GM23338 (cell line): ENCODE measurements around the gene RADIL. TPM values are rescaled to one million over a fixed set of nuclear protein-coding genes. Genes with fewer than 3 reads are reported as not detected.

ENCODE experiments used
- ATAC-seq: fragments of 200-7000 bp; cut with Tn5 transposase; 3 replicates; pipeline ENCODE4 v1.9.1; 2020
- DNase-seq: peaks from one replicate; pipeline ENCODE4 v3.0.0-alpha.2; 2015; ENCODE audit warnings: low spot score
- H2AFZ ChIP-seq: fragments of 200-600 bp; sonication (generic); 2 replicates; pipeline ENCODE4 v1.8.0; 2016; ENCODE audit warnings: antibody characterized with exemption, mild to moderate bottlenecking, moderate library complexity
- H3F3A ChIP-seq: fragments of 200-600 bp; sonication (generic); replicated peaks from 2 replicates; pipeline ENCODE4 v1.8.0; 2017; ENCODE audit warnings: antibody characterized with exemption, mixed run types, low read depth
- H3K27ac ChIP-seq: fragments of 200-600 bp; sonication (generic); 2 replicates; pipeline ENCODE4 v1.6.1; 2016; ENCODE audit warnings: low read depth
- H3K27me3 ChIP-seq: fragments of 200-600 bp; sonication (generic); 2 replicates; pipeline ENCODE4 v1.8.0; 2016; ENCODE audit warnings: mild to moderate bottlenecking, mixed run types, moderate library complexity; ENCODE audit not compliant: insufficient read depth
- H3K36me3 ChIP-seq: fragments of 200-600 bp; sonication (generic); 2 replicates; pipeline ENCODE4 v1.8.0; 2016; ENCODE audit warnings: mild to moderate bottlenecking; ENCODE audit not compliant: insufficient read depth
- H3K4me1 ChIP-seq: fragments of 200-600 bp; sonication (generic); 2 replicates; pipeline ENCODE4 v1.8.0; 2016; ENCODE audit warnings: mild to moderate bottlenecking, moderate library complexity; ENCODE audit not compliant: insufficient read depth
- H3K4me2 ChIP-seq: fragments of 200-600 bp; sonication (generic); 2 replicates; pipeline ENCODE4 v1.7.1; 2017; ENCODE audit warnings: mixed run types
- H3K4me3 ChIP-seq: fragments of 200-600 bp; sonication (generic); 2 replicates; pipeline ENCODE4 v1.6.1; 2016; ENCODE audit warnings: mixed run types
- H3K79me2 ChIP-seq: fragments of 200-600 bp; sonication (generic); replicated peaks from 2 replicates; pipeline ENCODE4 v1.8.0; 2017; ENCODE audit warnings: mild to moderate bottlenecking; ENCODE audit not compliant: insufficient read depth
- H3K9me2 ChIP-seq: fragments of 200-600 bp; sonication (generic); 2 replicates; pipeline ENCODE4 v1.8.0; 2017; ENCODE audit not compliant: insufficient read depth
- H4K20me1 ChIP-seq: fragments of 200-600 bp; sonication (generic); replicated peaks from 2 replicates; pipeline ENCODE4 v1.8.0; 2017; ENCODE audit warnings: mild to moderate bottlenecking; ENCODE audit not compliant: insufficient read depth
- H3K27ac Mint-ChIP-seq: 2 replicates; pipeline ENCODE4 v1.8.0; 2020; ENCODE audit warnings: inconsistent platforms, mild to moderate bottlenecking, moderate library complexity, mixed read lengths
- H3K27me3 Mint-ChIP-seq: 3 replicates; pipeline ENCODE4 v1.8.0; 2022; ENCODE audit warnings: low read depth, mild to moderate bottlenecking, moderate library complexity, mixed read lengths, inconsistent platforms; ENCODE audit not compliant: insufficient read depth, poor library complexity
- H3K36me3 Mint-ChIP-seq: 3 replicates; pipeline ENCODE4 v1.8.0; 2021; ENCODE audit warnings: low read depth, mild to moderate bottlenecking, inconsistent platforms, moderate library complexity, mixed read lengths
- H3K4me1 Mint-ChIP-seq: 3 replicates; pipeline ENCODE4 v1.8.0; 2020; ENCODE audit warnings: mild to moderate bottlenecking, inconsistent platforms, mixed read lengths
- H3K4me3 Mint-ChIP-seq: 3 replicates; pipeline ENCODE4 v1.8.0; 2021; ENCODE audit warnings: moderate library complexity, mild to moderate bottlenecking, inconsistent platforms, mixed read lengths
- H3K9me3 Mint-ChIP-seq: 3 replicates; pipeline ENCODE4 v1.8.0; 2020; ENCODE audit warnings: moderate library complexity, mild to moderate bottlenecking, inconsistent platforms, mixed read lengths
- CREB1 ChIP-seq: fragments of 250-450 bp; sonication (Bioruptor Pico); IDR thresholded peaks from 2 replicates; pipeline ENCODE4 v1.5.0; 2020; ENCODE audit warnings: low read depth, mild to moderate bottlenecking, moderate library complexity
- EZH2 ChIP-seq: fragments of 200-600 bp; sonication (generic); IDR thresholded peaks from one replicate; pipeline ENCODE4 v1.8.0; 2017; ENCODE audit warnings: antibody characterized with exemption, mild to moderate bottlenecking, low read depth; ENCODE audit not compliant: unreplicated experiment
- EZH2phosphoT487 ChIP-seq: fragments of 200-600 bp; sonication (generic); IDR thresholded peaks from one replicate; pipeline ENCODE4 v1.8.1; 2018; ENCODE audit warnings: antibody characterized with exemption; ENCODE audit not compliant: unreplicated experiment
- JUNB ChIP-seq: IDR thresholded peaks from one replicate; pipeline ENCODE4 v1.6.1; 2016; ENCODE audit warnings: antibody characterized with exemption; ENCODE audit not compliant: unreplicated experiment
- POLR2AphosphoS5 ChIP-seq: IDR thresholded peaks from 2 replicates; pipeline ENCODE4 v1.6.1; 2016; ENCODE audit warnings: antibody characterized with exemption, low read depth
- STAT1 ChIP-seq: IDR thresholded peaks from one replicate; pipeline ENCODE4 v1.6.1; 2016; ENCODE audit warnings: antibody characterized with exemption; ENCODE audit not compliant: unreplicated experiment
- ZNF114 ChIP-seq: fragments of 250-450 bp; sonication (Bioruptor Pico); IDR thresholded peaks from 2 replicates; pipeline ENCODE4 v1.5.0; 2020; ENCODE audit warnings: mild to moderate bottlenecking, moderate library complexity
- ZNF331 ChIP-seq: fragments of 250-450 bp; sonication (Bioruptor Pico); IDR thresholded peaks from 2 replicates; pipeline ENCODE4 v1.5.0; 2020; ENCODE audit warnings: low read depth, mild to moderate bottlenecking, moderate library complexity
- ZNF462 ChIP-seq: fragments of 250-450 bp; sonication (Bioruptor Pico); IDR thresholded peaks from 2 replicates; pipeline ENCODE4 v1.5.0; 2020; ENCODE audit warnings: mild to moderate bottlenecking, moderate library complexity
- polyA plus RNA-seq: library from polyadenylated mRNA; unstranded; fragments of >200 nt; fragmentation: Nextera tagmentation; extraction: Ambion mirVana; gene quantifications from 2 replicates; pipeline ENCODE4 v1.2.1, GENCODE V29; 2016
- total RNA-seq: library from RNA; depleted of rRNA; stranded (reverse); fragments of >200 nt; shearing (Covaris generic); gene quantifications from 2 replicates; pipeline ENCODE4 v1.2.3, GENCODE V29; 2014
- TF ChIP-seq, protein P1 (sequence below): IDR thresholded peaks from one replicate; pipeline ENCODE4 v1.6.1; 2018; ENCODE audit warnings: antibody characterized with exemption; ENCODE audit not compliant: unreplicated experiment

RADIL gene
- total and polyA plus RNA-seq, 2 experiments from 2014 or later, result 4.3 to 9.8 TPM

GRCh38 chr7:4841007-4841784, 42.3 kb downstream of the RADIL start:
- H3K9me3 Mint-ChIP-seq, result no peaks in the 10 kb centered on the region
- H3K27me3 ChIP-seq, result no peaks in the 10 kb centered on the region
- H3K4me1 ChIP-seq, result no peaks in the 10 kb centered on the region
- no peaks in the 10 kb centered on the region for H3K36me3 Mint-ChIP-seq
- no peak overlapping the region for H2AFZ ChIP-seq
- no peak overlapping the region for H3K4me3 ChIP-seq
- H3K27ac ChIP-seq, result 0 out of 2 replicates have a peak overlapping the region, but pooled peaks have one; percentile 14
- TF ChIP-seq STAT1 (no peak), JUNB (no peak), POLR2AphosphoS5 (no peak)
- H3K36me3 ChIP-seq, result no peaks in the 10 kb centered on the region
- peaks cover 11% of the 10 kb centered on the region for H3K27me3 Mint-ChIP-seq
- H3K4me2 ChIP-seq, result no peak overlapping the region
- no peaks in the 10 kb centered on the region for H3F3A ChIP-seq
- H3K9me2 ChIP-seq, result no peaks in the 10 kb centered on the region
- no peak overlapping the region for H3K4me3 Mint-ChIP-seq
- H3K4me1 Mint-ChIP-seq, result peaks cover 9% of the 10 kb centered on the region
- no peak for DNase-seq
- ATAC-seq, result no peak
- no peaks in the 10 kb centered on the region for H3K79me2 ChIP-seq
- H4K20me1 ChIP-seq, result no peaks in the 10 kb centered on the region
- no peak overlapping the region for H3K27ac Mint-ChIP-seq

- Histone ChIP-seq H3K4me3 (no peak overlapping the region), H3F3A (no peaks in the 10 kb centered on the region), H3K27ac (no peak overlapping the region), H2AFZ (no peak overlapping the region), H3K27me3 (no peaks in the 10 kb centered on the region), H3K4me2 (no peak overlapping the region), H4K20me1 (no peaks in the 10 kb centered on the region), H3K4me1 (no peaks in the 10 kb centered on the region), H3K79me2 (no peaks in the 10 kb centered on the region), H3K9me2 (no peaks in the 10 kb centered on the region), H3K36me3 (no peaks in the 10 kb centered on the region)
- H3K9me3 Mint-ChIP-seq, result no peaks in the 10 kb centered on the region
- H3K27me3 Mint-ChIP-seq, result peaks cover 11% of the 10 kb centered on the region
- H3K4me1 Mint-ChIP-seq, result peaks cover 6% of the 10 kb centered on the region
- DNase-seq, result no peak
- TF ChIP-seq EZH2phosphoT487 (no peak), CREB1 (no peak), EZH2 (no peak), STAT1 (no peak), ZNF114 (no peak), ZNF331 (no peak), ZNF462 (CRISPR knock-in tag) (no peak), POLR2AphosphoS5 (no peak)
- TF ChIP-seq, protein P1, sequence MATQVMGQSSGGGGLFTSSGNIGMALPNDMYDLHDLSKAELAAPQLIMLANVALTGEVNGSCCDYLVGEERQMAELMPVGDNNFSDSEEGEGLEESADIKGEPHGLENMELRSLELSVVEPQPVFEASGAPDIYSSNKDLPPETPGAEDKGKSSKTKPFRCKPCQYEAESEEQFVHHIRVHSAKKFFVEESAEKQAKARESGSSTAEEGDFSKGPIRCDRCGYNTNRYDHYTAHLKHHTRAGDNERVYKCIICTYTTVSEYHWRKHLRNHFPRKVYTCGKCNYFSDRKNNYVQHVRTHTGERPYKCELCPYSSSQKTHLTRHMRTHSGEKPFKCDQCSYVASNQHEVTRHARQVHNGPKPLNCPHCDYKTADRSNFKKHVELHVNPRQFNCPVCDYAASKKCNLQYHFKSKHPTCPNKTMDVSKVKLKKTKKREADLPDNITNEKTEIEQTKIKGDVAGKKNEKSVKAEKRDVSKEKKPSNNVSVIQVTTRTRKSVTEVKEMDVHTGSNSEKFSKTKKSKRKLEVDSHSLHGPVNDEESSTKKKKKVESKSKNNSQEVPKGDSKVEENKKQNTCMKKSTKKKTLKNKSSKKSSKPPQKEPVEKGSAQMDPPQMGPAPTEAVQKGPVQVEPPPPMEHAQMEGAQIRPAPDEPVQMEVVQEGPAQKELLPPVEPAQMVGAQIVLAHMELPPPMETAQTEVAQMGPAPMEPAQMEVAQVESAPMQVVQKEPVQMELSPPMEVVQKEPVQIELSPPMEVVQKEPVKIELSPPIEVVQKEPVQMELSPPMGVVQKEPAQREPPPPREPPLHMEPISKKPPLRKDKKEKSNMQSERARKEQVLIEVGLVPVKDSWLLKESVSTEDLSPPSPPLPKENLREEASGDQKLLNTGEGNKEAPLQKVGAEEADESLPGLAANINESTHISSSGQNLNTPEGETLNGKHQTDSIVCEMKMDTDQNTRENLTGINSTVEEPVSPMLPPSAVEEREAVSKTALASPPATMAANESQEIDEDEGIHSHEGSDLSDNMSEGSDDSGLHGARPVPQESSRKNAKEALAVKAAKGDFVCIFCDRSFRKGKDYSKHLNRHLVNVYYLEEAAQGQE, result no peak
- H3K4me3 Mint-ChIP-seq, result no peak overlapping the region
- no peak for ATAC-seq
- H3K27ac Mint-ChIP-seq, result no peak overlapping the region
- H3K36me3 Mint-ChIP-seq, result no peaks in the 10 kb centered on the region
Measured at GRCh38 chr7:4840079-4840501, 43.4 kb downstream of the RADIL start.
